NB4 (cell line): Measurements from ENCODE around the gene OPRL1.
A peak's percentile ranks its signal among the peaks of the same experiment; 100 is the strongest.

ENCODE experiments used
- DNase-seq: peaks from one replicate; pipeline ENCODE4 v3.0.0; 2010; ENCODE audit warnings: low read depth
- H3K4me3 ChIP-seq: one replicate; pipeline ENCODE4 v1.5.1; 2011; ENCODE audit warnings: mild to moderate bottlenecking, low read depth, low read length, moderate library complexity
- CTCF ChIP-seq: IDR thresholded peaks from one replicate; pipeline ENCODE4 v1.5.1; 2012; ENCODE audit warnings: low read depth, low read length
- MYC ChIP-seq: IDR thresholded peaks from 2 replicates; pipeline ENCODE4 v1.6.1; 2011; ENCODE audit warnings: low read depth, low read length
- POLR2A ChIP-seq: IDR thresholded peaks from 2 replicates; pipeline ENCODE4 v1.6.1; 2011; ENCODE audit warnings: mild to moderate bottlenecking; ENCODE audit not compliant: insufficient read length; ENCODE audit errors: extremely low read depth
- TF ChIP-seq, protein P1 (sequence below): IDR thresholded peaks from 2 replicates; pipeline ENCODE4 v1.6.1; 2011; ENCODE audit warnings: low read depth, low read length

The OPRL1 gene

DNA sequence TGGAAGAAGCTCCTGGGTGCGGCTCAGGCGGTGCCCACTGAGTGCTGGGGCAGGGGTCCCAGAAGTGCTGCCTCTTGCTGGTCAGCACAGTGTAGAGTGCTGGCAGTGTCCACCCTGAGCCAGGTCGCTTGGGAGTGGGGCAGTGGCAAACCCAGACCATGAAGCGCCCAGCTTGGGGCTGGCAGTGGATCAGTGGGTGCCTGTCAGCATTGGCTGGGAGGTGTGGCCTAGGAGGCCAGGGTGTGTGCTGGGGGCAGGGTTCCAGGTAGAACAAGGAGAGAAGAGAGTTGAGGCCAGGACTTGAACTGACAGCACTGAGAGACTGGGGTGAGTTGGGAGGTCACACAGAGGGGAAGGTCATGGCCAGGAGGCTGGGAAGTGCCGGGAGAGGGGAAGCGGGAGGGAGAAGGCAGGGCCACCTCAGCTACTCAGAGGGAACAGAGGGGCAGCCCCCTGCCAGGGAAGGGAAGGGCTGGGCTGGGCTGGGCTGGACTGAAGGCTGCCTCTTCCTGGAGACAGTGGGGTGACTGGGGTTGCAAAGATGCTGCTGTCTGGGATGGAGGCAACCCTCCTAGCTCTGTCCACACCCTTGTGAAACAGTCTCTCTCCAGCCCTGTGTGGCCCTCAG lies 12.8 kb upstream of the OPRL1 start:
- H3K4me3 ChIP-seq, result no peak overlapping the region
- DNase-seq, result peak; percentile 35
- TF ChIP-seq MYC (no peak), CTCF (no peak), POLR2A (no peak)
- TF ChIP-seq, protein P1, sequence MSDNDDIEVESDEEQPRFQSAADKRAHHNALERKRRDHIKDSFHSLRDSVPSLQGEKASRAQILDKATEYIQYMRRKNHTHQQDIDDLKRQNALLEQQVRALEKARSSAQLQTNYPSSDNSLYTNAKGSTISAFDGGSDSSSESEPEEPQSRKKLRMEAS, result no peak

DNA sequence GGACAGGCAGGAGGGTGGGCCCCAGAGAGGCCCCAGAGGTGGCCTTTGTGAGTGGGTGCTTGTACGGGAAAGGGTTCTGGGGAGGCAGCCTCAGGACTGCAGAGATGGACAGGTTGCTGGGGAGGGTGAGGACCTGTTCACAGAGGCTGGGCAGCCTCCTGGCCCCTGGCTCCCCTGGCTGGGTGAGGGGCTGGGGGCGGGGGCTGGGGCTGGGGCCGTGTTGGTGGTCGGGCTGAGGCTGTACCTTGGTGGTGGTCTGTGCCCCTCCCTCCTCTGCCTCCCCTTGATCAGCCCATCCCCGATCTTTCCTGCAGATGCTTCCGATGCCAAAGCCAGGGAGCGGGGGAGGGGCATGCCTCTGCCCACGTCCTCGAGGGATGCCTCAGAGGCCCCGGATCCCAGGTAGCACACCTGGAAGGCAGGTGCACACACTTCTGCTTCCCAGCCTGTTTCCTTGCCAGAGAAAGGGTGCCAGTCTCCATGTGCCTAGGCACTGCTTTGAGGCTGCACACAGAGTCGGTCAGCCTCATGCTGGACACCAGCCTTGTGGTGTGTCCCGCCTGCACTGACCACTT lies 12.1 kb upstream of the OPRL1 start:
- no peak overlapping the region for H3K4me3 ChIP-seq
- DNase-seq, result no peak
- TF ChIP-seq, protein P1, result no peak
- TF ChIP-seq MYC, result no peak
- TF ChIP-seq POLR2A, result no peak
- no peak for TF ChIP-seq CTCF

DNA sequence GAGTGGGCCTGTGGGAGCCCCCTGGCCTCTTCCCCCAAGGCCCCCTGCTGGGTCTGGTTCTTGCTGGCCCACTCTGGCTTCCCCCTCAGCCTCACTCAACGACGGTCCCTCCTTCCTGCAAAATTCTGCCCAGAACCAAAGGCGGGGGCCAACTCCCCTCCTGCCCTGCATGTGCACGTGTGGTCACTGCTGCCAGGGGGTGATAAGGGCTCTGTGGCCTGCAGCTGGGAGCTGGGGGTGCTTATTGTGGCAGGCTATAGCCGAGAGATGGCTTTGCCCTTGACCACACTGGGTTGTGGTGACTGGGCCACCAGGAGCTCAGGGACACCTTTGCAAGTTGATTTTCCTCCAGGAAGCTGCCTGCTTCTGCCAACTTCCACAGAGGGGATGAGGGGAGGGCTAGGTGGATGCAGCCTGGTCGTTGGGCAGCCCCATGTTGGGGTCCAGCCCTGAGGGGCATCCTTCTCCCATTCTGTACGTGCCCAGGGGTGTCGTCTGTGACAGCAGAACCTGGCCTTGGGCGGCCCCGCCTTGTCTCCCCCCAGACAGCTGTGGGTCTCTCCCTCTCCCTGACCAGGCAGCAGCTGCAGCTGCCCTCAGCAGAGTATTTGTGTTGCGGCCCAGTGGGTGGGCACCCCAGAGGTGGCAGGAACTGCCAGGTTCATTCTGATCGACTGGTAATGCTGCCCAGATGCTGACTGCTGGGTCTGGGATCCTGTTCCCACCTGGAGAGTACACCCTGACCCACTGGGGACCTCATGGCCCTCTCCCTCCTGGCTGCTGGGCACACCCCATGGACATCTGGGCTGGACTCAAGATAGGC lies 11.3 kb upstream of the OPRL1 start:
- no peak overlapping the region for H3K4me3 ChIP-seq
- DNase-seq, result peak; percentile 35
- TF ChIP-seq, protein P1, result no peak
- no peak for TF ChIP-seq MYC
- TF ChIP-seq CTCF, result no peak
- TF ChIP-seq POLR2A, result no peak

DNA sequence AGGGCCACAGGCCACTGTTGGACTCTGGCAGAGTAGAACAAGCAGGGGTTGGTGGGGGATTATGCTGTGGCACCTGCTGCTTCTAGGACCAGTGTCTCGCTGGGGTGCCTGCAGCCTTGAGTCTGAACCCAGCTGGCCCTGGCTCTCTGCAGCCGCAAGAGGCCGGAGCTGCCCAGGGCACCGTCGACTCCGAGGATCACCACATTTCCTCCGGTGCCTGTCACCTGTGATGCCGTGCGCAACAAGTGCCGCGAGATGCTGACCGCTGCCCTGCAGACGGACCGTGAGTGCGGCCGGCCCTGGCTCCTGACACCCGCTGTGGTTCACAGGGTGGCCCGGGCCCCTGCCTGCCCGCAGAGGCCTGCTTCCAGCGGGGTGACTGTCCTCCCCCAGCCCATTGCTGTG lies 10.7 kb upstream of the OPRL1 start:
- no peak overlapping the region for H3K4me3 ChIP-seq
- TF ChIP-seq POLR2A, result no peak
- no peak for DNase-seq

- TF ChIP-seq MYC (no peak), CTCF (peak; percentile 93)
- TF ChIP-seq, protein P1, result peak; percentile 54
- no peak overlapping the region for H3K4me3 ChIP-seq
- peak; percentile 58 for DNase-seq
These were observed 10.2 kb upstream of the OPRL1 start for GRCh38 chr20:64069614-64070243.
